ENCODE results near the gene LLGL1.

LLGL1 gene

DNA sequence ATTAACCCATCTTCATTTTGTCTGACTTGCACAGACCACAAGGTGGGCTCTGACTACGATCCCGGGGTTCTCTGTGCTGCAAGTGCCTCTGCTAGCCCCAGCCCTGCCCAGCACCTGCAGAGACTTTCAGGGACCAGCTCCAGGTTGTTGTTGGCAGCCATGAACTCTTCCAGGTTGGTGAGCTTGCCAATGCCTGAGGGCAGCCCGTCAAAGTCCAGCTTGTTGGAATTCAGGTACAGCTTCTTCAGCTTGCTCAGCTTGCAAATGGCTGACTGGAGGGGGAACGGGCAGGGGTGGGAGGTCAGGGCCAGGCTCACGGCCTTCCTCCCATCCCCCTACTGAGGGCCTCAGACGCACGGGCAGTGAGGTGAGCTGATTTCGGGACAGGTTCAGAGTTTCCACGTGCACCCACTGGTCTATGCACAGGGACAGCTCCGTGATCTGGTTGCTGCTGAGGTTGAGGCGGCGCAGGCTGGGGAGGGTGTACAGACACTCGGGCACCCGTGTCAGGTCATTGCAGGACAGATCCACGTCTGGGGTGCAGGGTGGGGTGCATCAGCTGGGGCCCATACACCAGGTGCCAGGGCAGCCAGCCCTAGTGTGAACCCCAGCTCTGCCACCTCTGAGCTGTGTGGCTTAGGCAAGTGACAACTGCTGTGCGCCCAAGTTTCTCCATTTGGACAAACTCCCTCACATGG is 27.9 kb downstream of the LLGL1 start:
- H3K79me2 ChIP-seq (ENCODE audit: insufficient read depth, low read length): no peaks in the 10 kb centered on the region
- TF ChIP-seq EZH2 (IDR thresholded peaks at IDR 0.05; ENCODE audit: borderline replicate concordance, low read length): no peak
- TF ChIP-seq, protein P1, sequence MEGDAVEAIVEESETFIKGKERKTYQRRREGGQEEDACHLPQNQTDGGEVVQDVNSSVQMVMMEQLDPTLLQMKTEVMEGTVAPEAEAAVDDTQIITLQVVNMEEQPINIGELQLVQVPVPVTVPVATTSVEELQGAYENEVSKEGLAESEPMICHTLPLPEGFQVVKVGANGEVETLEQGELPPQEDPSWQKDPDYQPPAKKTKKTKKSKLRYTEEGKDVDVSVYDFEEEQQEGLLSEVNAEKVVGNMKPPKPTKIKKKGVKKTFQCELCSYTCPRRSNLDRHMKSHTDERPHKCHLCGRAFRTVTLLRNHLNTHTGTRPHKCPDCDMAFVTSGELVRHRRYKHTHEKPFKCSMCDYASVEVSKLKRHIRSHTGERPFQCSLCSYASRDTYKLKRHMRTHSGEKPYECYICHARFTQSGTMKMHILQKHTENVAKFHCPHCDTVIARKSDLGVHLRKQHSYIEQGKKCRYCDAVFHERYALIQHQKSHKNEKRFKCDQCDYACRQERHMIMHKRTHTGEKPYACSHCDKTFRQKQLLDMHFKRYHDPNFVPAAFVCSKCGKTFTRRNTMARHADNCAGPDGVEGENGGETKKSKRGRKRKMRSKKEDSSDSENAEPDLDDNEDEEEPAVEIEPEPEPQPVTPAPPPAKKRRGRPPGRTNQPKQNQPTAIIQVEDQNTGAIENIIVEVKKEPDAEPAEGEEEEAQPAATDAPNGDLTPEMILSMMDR (IDR thresholded peaks at IDR 0.05; ENCODE audit: low read length): no peak
- no peaks in the 10 kb centered on the region for H3F3A ChIP-seq (ENCODE audit: insufficient read depth, low read length)
- H4K20me1 ChIP-seq (ENCODE audit: insufficient read depth, low read length): no peaks in the 10 kb centered on the region
- no peak overlapping the region for H2AFZ ChIP-seq (ENCODE audit: low read length)
- H3K4me2 ChIP-seq (ENCODE audit: low read length): no peak overlapping the region
- H3K36me3 ChIP-seq (ENCODE audit: insufficient read depth, low read length): peaks cover 58% of the 10 kb centered on the region; the same call in 1 of the 2 replicates
- no peaks in the 10 kb centered on the region for H3K27me3 ChIP-seq (ENCODE audit: insufficient read depth, low read length)
- H3K9me2 ChIP-seq (ENCODE audit: low read depth, low read length): no peaks in the 10 kb centered on the region
- no peaks in the 10 kb centered on the region for H3K9me3 ChIP-seq (ENCODE audit: low read length)
- H3K4me1 ChIP-seq (ENCODE audit: insufficient read depth, low read length, severe bottlenecking): peaks cover 10% of the 10 kb centered on the region
- H3K4me3 ChIP-seq (ENCODE audit: low read depth, low read length, poor library complexity, severe bottlenecking): no peak overlapping the region
- H3K9ac ChIP-seq (ENCODE audit: low read length): no peak overlapping the region
- H3K27ac ChIP-seq (ENCODE audit: low read depth, low read length, poor library complexity, severe bottlenecking): no peak overlapping the region

GRCh38 chr17:18253947-18254821 is 28.7 kb downstream of the LLGL1 start:
- H3K36me3 ChIP-seq (ENCODE audit: insufficient read depth, low read length): peaks cover 50% of the 10 kb centered on the region; the same call in 1 of the 2 replicates
- H3K4me3 ChIP-seq (ENCODE audit: low read depth, low read length, poor library complexity, severe bottlenecking): no peak overlapping the region
- H3K9me3 ChIP-seq (ENCODE audit: low read length): no peaks in the 10 kb centered on the region

GRCh38 chr17:18254888-18255649 is 29.6 kb downstream of the LLGL1 start:
- Histone ChIP-seq H3K9me2 (ENCODE audit: low read depth, low read length) (no peaks in the 10 kb centered on the region), H4K20me1 (ENCODE audit: insufficient read depth, low read length) (no peaks in the 10 kb centered on the region), H3K79me2 (ENCODE audit: insufficient read depth, low read length) (no peaks in the 10 kb centered on the region), H3K36me3 (ENCODE audit: insufficient read depth, low read length) (peaks cover 47% of the 10 kb centered on the region; the same call in 1 of the 2 replicates), H3K27ac (ENCODE audit: low read depth, low read length, poor library complexity, severe bottlenecking) (no peak overlapping the region), H3K27me3 (ENCODE audit: insufficient read depth, low read length) (no peaks in the 10 kb centered on the region), H3K4me2 (ENCODE audit: low read length) (no peak overlapping the region), H3K9ac (ENCODE audit: low read length) (no peak overlapping the region), H3F3A (ENCODE audit: insufficient read depth, low read length) (no peaks in the 10 kb centered on the region), H3K4me1 (ENCODE audit: insufficient read depth, low read length, severe bottlenecking) (peaks cover 23% of the 10 kb centered on the region), H3K4me3 (ENCODE audit: low read depth, low read length, poor library complexity, severe bottlenecking) (no peak overlapping the region), H2AFZ (ENCODE audit: low read length) (no peak overlapping the region), H3K9me3 (ENCODE audit: low read length) (no peaks in the 10 kb centered on the region)
- TF ChIP-seq EZH2 (IDR thresholded peaks at IDR 0.05; ENCODE audit: borderline replicate concordance, low read length): no peak
- TF ChIP-seq, protein P1 (IDR thresholded peaks at IDR 0.05; ENCODE audit: low read length): no peak

More at GRCh38 chr17:18253947-18254821, 28.7 kb downstream of the LLGL1 start:
- Histone ChIP-seq H3K27ac (ENCODE audit: low read depth, low read length, poor library complexity, severe bottlenecking) (no peak overlapping the region), H3F3A (ENCODE audit: insufficient read depth, low read length) (no peaks in the 10 kb centered on the region), H3K9me2 (ENCODE audit: low read depth, low read length) (no peaks in the 10 kb centered on the region), H3K4me1 (ENCODE audit: insufficient read depth, low read length, severe bottlenecking) (peaks cover 15% of the 10 kb centered on the region), H3K4me2 (ENCODE audit: low read length) (no peak overlapping the region), H3K27me3 (ENCODE audit: insufficient read depth, low read length) (no peaks in the 10 kb centered on the region), H2AFZ (ENCODE audit: low read length) (no peak overlapping the region), H3K79me2 (ENCODE audit: insufficient read depth, low read length) (no peaks in the 10 kb centered on the region), H3K9ac (ENCODE audit: low read length) (no peak overlapping the region), H4K20me1 (ENCODE audit: insufficient read depth, low read length) (no peaks in the 10 kb centered on the region)
- TF ChIP-seq, protein P1 (IDR thresholded peaks at IDR 0.05; ENCODE audit: low read length): no peak
- no peak for TF ChIP-seq EZH2 (IDR thresholded peaks at IDR 0.05; ENCODE audit: borderline replicate concordance, low read length)
